NCI-H2227 (cell line): ENCODE results near the gene NRP2.
A peak's percentile ranks its signal among the peaks of the same experiment; 100 is the strongest.

Experiments used
- DNase-seq: peaks from one replicate; lab custom pipeline; 2025; ENCODE audit not compliant: unreplicated experiment; lab: John Stamatoyannopoulos, UW

NRP2 gene

GRCh38 chr2:205803500-205803899 lies 121.2 kb downstream of the NRP2 start:
- DNase-seq = no peak

- no peak for DNase-seq
Measured at GRCh38 chr2:205805136-205805535, 122.8 kb downstream of the NRP2 start.

- DNase-seq = no peak
Measured at GRCh38 chr2:205806143-205806905, 124.0 kb downstream of the NRP2 start.

GRCh38 chr2:205807229-205807628 lies 124.9 kb downstream of the NRP2 start:
- no peak for DNase-seq

- DNase-seq = no peak
Measured at GRCh38 chr2:205807758-205808157, 125.5 kb downstream of the NRP2 start.

- DNase-seq = no peak
Measured at GRCh38 chr2:205808486-205809121, 126.3 kb downstream of the NRP2 start.

- no peak for DNase-seq
Measured at GRCh38 chr2:205811387-205811786, 129.1 kb downstream of the NRP2 start.

GRCh38 chr2:205814039-205814364 lies 131.7 kb downstream of the NRP2 start:
- DNase-seq = no peak

GRCh38 chr2:205815673-205816072 lies 133.4 kb downstream of the NRP2 start:
- peak; percentile 83 for DNase-seq

GRCh38 chr2:205816268-205816667 lies 134.0 kb downstream of the NRP2 start:
- no peak for DNase-seq

- no peak for DNase-seq
Measured at GRCh38 chr2:205822579-205822978, 140.3 kb downstream of the NRP2 start.

- DNase-seq = no peak
Measured at GRCh38 chr2:205827809-205828365, 145.6 kb downstream of the NRP2 start.

- DNase-seq = no peak
Measured at GRCh38 chr2:205833864-205834263, 151.6 kb downstream of the NRP2 start.

- DNase-seq = no peak
Measured at GRCh38 chr2:205834796-205835195, 152.5 kb downstream of the NRP2 start.

GRCh38 chr2:205835251-205835791 lies 153.0 kb downstream of the NRP2 start:
- no peak for DNase-seq

- DNase-seq = no peak
Measured at GRCh38 chr2:205835923-205836322, 153.6 kb downstream of the NRP2 start.

- DNase-seq = no peak
Measured at GRCh38 chr2:205836477-205837221, 154.3 kb downstream of the NRP2 start.

GRCh38 chr2:205837663-205838062 lies 155.4 kb downstream of the NRP2 start:
- no peak for DNase-seq

GRCh38 chr2:205845446-205845845 lies 163.1 kb downstream of the NRP2 start:
- no peak for DNase-seq
